GM20000 (cell line): ENCODE data around the gene SCAF1.

Experiments
- DNase-seq: peaks from one replicate; pipeline ENCODE4 v3.0.0; 2012; ENCODE audit warnings: low spot score
- TF ChIP-seq, protein P1 (sequence below): IDR thresholded peaks from 2 replicates; pipeline ENCODE4 v1.5.1; 2012; ENCODE audit warnings: mild to moderate bottlenecking, control low read depth; ENCODE audit errors: extremely low read depth, missing control alignments

The SCAF1 gene

DNA sequence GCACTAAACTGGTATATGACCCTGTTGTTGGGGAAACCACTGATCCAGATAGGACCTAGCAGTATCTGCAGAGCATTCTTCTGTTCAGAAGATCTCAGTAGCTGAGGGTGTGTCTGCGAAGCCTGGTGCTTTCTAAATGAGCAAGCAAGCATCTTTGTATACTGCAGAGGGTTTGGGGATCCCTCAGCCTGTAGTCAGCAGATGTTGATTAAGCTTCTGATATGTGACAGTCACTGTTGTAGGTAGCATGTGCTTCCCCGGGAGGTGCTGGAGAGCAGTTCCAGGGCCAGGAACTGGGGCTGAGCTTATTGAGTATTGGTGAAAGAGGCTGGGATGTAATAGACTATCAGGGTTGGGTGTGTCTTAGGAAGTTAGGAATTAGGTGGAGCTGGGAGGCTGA, 1.5 kb downstream of the SCAF1 start:
- TF ChIP-seq, protein P1, sequence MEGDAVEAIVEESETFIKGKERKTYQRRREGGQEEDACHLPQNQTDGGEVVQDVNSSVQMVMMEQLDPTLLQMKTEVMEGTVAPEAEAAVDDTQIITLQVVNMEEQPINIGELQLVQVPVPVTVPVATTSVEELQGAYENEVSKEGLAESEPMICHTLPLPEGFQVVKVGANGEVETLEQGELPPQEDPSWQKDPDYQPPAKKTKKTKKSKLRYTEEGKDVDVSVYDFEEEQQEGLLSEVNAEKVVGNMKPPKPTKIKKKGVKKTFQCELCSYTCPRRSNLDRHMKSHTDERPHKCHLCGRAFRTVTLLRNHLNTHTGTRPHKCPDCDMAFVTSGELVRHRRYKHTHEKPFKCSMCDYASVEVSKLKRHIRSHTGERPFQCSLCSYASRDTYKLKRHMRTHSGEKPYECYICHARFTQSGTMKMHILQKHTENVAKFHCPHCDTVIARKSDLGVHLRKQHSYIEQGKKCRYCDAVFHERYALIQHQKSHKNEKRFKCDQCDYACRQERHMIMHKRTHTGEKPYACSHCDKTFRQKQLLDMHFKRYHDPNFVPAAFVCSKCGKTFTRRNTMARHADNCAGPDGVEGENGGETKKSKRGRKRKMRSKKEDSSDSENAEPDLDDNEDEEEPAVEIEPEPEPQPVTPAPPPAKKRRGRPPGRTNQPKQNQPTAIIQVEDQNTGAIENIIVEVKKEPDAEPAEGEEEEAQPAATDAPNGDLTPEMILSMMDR: no peak
- DNase-seq: no peak

DNA sequence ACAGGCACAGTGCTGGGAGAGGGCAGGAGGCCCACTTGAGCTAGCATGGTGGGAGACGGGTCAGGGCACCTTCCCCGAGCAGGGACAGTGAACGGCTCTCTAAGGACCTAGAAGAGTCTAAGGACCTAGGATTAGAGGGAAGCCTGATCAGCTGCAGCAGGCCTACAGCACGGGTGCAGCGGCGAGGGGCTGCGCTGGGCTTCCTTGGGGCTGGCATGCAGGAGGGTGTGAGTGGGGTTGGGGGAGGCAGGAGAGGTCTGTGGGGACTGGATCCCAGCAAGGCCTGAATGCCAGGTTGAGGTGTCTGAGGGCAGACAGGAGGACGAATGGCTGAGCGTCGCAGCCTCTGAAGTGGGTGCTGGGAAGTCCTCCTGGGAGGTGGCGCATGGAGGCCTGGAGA, 3.6 kb downstream of the SCAF1 start:
- TF ChIP-seq, protein P1: no peak
- no peak for DNase-seq

DNA sequence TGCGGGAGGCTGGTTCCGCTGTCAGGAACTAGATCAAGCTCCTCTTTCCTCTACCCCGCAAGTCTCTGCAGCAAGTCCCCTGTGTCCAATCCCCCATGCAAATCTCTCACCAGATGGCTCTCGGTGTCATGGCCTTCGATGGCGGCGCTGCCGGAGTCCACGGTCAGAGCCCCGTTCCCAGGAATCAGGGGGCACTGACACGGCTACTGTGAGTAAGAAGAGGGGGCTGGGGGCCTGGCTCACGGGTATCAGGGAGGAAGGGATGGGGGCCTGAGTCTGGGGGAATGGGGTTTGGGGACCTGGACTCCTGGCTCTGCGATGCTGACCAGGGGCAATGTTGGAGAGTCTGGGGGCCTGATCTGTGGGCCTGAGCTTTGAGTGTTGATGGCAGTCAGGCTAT, 4.0 kb downstream of the SCAF1 start:
- TF ChIP-seq, protein P1: no peak
- no peak for DNase-seq

DNA sequence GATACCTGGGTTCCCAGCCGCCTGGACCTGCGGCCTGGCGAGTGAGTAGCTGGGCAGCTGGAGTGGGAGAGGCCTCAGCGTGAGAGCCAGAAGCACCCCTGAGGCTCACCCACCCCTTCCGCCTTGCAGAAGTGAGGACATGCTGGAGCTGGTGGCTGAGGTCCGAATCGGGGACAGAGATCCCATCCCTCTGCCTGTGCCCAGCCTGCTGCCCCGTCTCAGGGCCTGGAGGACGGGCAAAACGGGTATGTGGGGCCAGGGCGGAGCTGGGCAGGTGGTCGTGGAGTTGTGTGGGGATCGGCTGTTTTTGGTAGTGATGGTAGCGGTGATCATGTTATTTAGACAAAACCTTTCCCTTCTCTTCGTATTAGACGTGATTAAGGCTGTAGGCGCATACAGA, 4.6 kb downstream of the SCAF1 start:
- DNase-seq: no peak
- TF ChIP-seq, protein P1: no peak

DNA sequence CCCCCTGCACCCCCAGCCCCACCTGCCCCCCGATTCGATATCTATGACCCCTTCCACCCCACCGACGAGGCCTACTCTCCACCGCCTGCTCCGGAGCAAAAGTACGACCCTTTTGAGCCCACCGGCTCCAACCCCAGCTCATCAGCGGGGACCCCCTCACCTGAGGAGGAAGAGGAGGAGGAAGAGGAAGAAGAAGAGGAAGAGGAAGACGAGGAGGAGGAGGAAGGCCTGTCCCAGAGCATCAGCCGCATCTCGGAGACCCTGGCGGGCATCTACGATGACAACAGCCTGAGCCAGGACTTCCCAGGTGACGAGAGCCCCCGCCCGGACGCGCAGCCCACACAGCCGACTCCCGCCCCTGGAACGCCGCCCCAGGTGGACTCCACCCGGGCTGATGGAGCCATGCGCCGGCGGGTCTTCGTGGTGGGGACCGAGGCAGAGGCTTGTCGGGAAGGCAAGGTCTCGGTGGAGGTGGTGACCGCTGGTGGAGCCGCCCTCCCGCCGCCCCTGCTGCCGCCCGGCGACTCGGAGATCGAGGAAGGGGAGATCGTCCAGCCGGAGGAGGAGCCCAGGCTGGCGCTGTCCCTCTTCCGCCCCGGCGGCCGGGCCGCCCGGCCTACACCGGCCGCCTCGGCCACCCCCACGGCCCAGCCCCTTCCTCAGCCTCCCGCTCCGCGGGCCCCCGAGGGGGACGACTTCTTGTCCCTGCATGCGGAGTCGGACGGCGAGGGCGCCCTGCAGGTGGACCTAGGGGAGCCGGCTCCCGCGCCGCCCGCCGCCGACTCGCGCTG, 9.2 kb downstream of the SCAF1 start:
- TF ChIP-seq, protein P1: no peak
- no peak for DNase-seq

DNA sequence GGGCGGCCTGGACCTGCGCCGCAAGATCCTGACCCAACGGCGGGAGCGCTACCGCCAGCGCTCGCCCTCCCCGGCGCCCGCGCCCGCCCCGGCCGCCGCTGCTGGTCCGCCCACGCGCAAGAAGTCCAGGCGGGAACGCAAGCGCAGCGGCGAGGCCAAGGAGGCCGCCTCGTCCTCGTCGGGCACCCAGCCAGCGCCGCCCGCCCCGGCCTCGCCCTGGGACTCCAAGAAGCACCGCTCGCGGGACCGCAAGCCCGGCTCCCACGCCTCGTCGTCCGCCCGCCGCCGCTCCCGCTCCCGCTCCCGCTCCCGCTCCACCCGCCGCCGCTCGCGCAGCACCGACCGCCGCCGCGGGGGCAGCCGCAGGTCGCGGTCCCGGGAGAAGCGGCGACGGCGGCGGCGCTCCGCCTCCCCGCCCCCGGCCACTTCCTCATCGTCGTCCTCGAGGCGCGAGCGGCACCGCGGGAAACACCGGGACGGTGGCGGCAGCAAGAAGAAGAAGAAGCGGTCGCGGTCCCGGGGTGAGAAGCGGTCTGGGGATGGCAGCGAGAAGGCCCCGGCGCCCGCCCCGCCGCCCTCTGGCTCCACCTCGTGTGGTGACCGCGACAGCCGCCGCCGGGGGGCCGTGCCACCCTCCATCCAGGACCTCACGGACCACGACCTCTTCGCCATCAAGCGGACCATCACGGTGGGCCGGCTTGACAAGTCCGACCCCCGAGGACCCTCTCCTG, 10.0 kb downstream of the SCAF1 start:
- no peak for DNase-seq
- TF ChIP-seq, protein P1: no peak
